Fibroblast of upper back skin (primary cell): ENCODE data around the gene ABL1.
"Not testable (repeated sequence)": the region's sequence is repeated elsewhere in the genome, so short reads cannot be mapped to it uniquely, and the experiment has no call there.

ENCODE experiments used
- DNase-seq: peaks from one replicate; pipeline ENCODE4 v3.0.0-alpha.2; 2013

ABL1 gene

GRCh38 chr9:130905125-130905901 lies 70.3 kb downstream of the ABL1 start:
- DNase-seq = no peak

GRCh38 chr9:130905902-130906734 lies 71.1 kb downstream of the ABL1 start:
- no peak for DNase-seq

DNA sequence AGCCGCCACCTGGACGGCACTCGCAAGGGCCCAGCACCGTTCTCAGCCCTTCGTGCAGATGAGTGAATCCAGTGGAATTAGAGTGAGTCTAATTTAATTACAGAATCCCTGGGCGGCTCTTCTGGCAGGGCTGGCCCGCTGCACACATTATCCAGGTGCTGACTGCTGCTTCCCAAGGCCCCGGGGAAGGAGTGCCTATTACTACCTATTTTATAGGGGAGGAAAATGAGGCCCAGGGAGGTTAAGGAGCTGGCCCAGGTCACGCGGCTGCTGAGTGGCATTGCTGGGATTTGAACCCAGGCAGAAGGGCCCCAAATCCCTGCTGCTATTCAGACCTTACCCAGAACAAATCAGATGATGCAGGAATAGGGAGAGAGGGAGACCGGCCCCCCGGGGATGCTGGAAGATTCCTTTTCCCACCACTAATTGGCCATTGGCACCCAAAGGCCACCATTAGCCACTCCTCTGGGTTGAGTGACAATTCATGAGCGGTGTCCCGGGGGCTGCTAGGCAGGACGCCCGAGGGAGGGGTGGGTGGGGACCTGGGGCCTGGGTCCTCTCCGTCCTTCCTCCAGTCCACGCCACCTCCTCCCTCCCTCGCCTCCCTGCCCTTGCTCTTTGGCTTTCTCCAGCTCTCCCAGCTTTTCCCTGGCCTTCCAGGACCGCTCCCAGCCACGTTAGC lies 71.8 kb downstream of the ABL1 start:
- no peak for DNase-seq

GRCh38 chr9:130908146-130908877 lies 73.3 kb downstream of the ABL1 start:
- DNase-seq = no peak

- DNase-seq = no peak
These were observed 73.9 kb downstream of the ABL1 start for GRCh38 chr9:130908878-130909355.

DNA sequence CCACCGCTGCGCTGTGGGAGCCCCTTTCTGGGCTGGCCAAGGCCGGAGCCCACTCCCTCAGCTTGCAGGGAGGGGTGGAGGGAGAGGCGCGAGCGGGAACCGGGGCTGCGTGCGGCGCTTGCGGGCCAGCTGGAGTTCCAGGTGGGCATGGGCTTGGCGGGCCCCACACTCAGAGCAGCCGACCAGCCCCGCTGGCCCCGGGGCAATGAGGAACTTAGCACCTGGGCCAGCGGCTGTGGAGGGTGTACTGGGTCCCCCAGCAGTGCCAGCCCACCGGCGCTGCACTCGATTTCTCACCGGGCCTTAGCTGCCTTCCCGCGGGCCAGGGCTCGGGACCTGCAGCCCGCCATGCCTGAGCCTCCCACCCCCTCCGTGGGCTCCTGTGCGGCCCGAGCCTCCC lies 75.0 kb downstream of the ABL1 start:
- DNase-seq = not testable (repeated sequence)

GRCh38 chr9:130910670-130911069 lies 75.6 kb downstream of the ABL1 start:
- not testable (repeated sequence) for DNase-seq

DNA sequence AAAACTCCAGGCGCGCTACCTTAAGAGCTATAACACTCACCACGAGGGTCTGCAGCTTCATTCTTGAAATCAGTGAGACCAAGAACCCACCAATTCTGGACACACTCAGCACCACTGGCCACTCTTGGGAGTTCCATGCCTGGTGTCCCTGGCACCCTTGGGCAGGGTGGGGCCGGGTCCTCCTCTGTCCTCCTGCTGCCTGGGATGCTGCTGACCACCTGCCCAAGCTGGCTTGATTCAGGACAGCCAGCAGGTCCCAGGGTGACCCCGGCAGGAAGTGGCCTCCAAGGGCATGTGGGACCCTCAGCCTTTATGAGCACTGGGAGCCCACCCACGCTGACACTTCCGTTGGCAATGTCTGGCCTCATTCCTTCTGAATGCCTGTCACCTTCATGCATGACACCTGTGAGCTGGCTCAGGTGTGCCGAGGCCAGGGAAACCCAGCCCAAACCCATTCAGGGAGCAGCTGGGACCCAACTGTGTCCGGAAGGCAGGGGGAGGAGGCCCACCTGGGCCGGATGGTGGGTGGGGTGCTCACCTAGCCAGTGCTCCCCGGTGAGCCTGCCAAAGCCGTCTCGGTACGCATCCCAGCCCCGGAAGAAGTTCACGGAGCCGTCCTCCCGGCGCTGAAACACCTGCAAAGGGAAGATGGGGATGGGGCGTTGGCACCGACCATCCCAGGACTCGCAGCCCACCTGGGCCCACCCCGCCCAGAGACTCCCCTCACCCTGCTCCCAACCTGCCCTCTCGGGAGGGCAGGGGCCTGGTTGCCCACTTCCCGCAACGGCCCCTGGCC lies 76.4 kb downstream of the ABL1 start:
- DNase-seq = no peak

DNA sequence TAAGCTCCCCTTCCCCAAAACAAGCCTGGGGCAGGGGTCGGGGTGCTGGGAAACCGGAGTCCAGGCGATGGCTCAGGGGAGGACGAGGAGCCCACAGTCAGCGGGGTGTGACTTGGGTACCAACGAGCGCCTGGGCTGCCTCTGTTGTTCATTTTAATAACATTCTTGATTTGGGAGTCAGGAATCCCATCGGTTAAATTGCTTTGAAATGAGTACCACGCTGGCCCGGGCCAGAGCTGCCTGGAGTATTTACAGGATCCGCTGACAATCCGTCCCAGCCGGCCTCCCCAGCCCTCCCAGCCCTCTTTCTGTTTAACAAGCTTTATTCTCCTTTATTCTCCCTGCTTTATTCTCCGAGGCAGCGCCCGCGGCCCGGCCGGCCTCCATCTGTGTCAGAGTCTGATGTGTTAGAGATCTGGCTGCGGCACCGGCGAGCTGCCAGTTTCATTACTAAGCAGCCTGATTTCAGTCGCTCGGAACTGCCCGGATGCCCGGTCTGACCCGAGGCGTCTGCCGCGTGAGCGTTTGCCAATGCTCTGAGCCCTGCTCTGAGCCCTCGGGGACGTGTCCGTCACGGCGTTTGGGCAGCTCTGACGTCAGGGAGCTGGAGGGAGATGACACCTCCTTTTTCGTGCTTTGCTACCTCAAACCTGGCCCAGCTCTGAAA lies 78.0 kb downstream of the ABL1 start:
- DNase-seq = peak; percentile 46

DNA sequence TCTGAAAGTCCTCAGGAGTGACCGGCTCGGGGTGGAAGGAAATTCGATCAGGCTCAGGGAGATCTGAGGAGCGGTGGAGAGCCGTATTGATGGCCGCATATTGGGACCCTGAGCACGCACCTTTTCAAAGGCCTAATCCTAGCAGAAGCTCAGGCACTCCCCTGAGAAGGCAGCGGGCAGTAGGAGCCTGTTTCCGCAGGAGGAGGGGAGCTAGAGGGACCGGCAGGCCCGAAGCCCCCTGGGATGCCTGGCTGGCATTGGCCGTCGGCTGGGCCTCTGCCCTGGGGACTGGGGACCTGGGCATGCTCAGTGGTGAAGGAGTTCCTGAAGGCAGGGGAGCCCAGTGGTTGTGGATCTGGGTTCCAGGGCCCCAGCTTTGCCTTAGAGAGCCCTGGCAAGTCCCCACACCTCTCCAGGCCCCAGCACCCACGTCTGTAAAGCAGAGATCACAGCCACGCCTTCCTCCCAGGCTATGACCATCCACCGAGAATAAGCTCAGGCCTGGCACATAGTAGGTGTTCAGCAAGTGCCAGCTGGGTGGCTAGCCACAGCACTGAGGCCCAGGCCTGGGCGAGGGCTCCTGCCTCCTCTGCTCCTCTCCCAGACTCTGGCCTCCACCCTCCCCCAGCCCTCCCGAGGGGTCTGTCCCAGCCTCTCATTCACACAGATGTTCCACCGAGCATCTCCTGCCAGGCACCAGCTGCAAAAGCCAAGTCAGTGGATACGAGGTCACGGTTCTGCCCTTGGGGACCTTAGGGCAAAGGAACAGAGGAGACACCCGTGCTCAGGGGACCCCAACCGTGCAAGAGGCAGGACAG lies 78.8 kb downstream of the ABL1 start:
- DNase-seq = no peak

GRCh38 chr9:130914417-130915095 lies 79.5 kb downstream of the ABL1 start:
- no peak for DNase-seq

GRCh38 chr9:130915096-130915447 lies 80.0 kb downstream of the ABL1 start:
- no peak for DNase-seq

DNA sequence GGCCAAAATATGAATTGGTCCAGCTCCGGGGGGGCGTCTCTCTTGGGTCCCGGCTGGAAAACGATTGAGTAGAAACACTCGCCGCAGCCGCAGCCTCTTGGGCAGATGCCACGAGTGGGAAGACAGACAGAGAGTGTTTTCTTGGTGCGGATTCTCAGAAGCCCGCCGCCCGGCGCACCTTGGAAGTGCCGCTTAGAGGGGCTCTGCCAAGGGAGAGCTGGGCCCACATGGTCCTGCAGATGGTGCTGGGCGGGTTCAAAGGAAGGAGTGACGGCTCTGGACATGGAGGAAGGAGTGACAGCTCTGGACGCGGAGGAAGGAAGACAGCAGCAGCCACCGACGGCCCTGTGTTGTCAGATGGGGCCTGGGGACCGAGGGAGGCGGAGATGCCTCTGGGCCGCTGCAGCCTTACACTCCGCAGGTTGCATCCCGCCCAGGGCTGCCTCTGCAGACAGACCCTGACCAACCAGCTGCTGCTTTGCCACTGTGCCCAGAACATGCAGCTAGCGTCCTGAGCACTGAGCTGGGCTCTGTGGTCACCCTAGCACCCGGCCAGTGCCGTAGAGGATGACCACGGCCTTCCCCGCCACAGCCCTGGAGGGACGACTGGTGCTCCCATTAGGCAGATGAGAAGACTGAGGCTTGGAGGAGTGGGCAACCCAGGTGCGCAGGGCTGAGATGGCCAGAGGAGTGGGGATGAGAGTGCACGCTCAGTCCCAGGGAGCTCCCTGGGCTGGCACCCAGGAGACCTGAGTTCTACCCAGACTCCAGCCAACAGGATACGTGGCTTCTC lies 82.3 kb downstream of the ABL1 start:
- no peak for DNase-seq

- no peak for DNase-seq
These were observed 83.2 kb downstream of the ABL1 start for GRCh38 chr9:130918101-130918825.

DNA sequence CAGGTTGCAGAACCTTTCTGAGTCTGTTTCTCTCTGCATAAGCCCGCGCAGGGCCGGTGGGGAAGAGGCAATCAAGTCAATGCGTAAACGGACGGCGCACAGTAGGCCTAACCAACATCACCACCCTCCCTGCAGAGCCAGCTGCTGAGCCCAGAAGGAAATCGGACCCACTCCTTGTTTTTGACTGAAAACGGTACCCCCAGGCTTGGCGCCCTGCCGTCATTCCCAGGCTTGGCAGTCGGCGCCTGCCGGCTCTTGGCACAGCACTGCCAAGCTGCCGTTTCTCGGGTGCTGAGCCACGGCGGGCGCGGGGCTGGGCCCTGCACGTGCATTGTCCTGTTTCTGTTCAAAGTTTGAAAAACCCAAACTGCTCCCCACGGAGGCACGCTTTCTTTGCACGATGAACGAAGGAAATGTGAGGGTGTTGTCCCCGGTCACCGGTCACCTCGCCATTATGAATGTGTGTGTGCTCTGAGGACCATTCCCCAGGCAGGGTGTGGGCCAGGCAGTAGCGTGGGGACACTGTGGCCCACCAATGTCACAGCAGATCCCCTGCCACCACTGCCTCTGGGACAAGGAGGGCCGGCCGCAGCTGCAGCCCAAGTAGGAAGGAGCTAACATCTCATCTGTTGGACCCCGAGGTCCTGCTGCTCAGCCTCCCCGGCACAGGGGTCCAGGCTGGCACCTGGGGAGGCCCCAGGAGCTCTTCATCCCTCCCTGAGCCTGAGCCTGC lies 83.9 kb downstream of the ABL1 start:
- DNase-seq = no peak

DNA sequence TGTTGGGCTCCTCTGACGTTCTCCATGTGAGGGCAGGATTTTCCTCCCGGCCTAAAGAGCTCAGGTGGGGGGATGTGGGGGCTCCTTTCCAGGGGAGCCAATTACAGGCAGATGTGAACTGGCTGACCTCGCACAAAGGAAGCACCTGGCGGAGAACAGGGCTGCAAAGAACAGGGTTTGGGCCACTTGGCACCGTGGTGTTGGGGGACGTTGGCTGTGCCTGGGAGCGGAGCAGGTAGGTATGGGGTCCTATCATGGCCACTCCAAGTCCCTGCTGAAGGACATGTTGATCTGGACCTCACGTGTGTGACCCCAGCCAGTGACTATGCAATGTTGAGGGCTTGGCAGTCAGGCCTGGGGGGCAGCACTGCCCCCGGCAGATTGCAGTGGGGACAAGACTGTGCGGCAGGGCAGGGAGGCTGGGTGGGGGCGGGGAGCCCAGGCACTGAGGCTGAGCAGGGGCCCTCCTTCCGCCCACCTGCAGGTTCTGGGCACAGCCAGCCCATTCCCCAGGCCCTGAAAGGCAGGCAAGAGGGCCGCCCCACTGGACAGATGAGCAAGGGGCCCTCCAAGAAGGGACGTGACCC lies 84.6 kb downstream of the ABL1 start:
- DNase-seq = no peak

- DNase-seq = no peak
These were observed 85.2 kb downstream of the ABL1 start for GRCh38 chr9:130920233-130920632.
